GM21447 (cell line): ENCODE results near the gene SLC39A2.

Source experiments
- ATAC-seq: cut with Tn5 transposase; IDR thresholded peaks from one replicate; pipeline ENCODE4 v1.9.1; 2021; ENCODE audit not compliant: unreplicated experiment

The SLC39A2 gene

DNA sequence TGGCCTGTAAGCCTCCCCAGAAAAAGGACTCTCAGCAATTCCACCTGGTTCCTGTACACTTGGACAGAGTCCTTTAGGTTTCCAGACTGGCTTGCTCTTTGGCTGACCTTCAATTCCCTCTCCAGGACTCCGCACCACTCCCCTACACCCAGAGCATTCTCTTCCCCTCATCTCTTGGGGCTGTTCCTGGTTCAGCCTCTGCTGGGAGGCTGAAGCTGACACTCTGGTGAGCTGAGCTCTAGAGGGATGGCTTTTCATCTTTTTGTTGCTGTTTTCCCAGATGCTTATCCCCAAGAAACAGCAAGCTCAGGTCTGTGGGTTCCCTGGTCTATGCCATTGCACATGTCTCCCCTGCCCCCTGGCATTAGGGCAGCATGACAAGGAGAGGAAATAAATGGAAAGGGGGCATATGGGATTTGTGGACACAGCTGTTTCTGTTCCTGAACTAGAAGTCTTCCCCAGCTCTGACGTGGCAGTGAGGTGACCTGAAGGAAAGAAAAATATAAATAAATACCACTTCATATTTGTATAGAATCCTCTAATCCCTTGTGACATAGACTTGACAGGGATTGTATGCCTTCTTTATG, 44.4 kb downstream of the SLC39A2 start:
- ATAC-seq: no peak

DNA sequence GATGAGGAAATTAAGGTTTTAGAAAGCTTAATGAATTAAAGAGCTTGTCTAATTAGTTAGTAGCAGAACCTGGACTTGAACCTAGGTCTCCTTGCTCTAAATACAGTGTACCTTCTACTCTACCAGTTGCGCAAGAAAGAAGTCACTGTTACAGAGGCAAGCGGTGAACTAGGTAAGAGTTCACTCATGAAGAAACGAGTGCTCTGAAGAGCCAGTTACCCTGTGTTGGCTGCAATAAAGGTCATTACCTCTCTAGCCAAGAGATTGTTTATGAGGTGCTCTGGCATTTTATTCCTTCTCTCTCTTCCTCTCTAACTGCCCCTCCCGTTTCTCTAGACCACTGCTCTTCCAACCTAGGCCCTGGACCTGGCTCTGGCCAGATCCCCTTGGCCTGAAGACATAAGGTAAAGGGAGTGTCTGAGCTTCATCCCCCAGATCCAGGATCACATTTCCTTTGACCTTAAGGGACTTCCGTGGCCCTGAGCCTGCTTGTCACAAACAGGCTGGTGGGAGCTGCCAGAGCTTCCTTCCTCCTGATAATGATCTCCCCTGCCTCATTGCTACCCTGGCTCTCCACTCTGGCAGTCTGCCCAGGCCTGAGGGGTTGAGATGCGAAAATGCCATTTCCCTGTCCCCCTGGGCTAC, 45.0 kb downstream of the SLC39A2 start:
- ATAC-seq: no peak

DNA sequence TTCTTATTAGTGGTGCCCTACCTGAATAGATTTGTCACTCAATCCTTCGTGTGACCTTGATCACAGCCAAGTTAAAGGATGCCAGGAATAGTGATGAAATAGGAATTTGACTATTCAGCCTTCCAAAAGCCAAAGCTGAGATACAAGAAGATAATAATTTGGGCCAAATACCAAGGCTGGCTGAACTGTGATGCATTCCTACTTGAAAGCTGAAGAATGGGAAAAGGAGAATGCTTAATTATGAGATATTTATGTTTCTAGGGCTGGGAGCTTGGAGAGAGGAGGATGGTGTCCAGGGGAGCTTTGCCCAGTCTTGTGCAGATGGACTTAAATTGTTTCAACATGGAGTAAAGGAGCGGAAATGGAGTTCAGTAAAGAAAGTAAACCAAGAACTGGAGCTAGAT, 48.3 kb downstream of the SLC39A2 start:
- ATAC-seq: no peak

DNA sequence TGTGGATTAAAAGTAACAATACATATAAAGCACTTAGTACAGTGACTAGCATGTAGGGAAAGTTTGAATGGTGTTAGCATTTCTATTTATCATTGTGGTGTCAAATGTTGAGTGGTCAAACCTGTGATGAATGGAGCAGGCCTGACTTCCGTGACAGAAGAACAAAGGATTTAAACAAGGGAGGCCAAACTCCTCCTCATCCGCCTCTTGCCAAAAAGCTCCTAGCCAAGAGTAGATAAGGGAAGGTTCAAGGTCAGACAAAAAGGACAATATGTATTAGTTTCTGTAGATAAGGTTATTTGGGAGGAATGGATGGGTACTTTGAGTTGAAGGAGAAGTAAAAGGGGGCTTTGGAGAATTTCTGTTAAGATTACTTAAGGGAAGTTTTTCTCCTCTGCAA, 49.5 kb downstream of the SLC39A2 start:
- ATAC-seq: no peak

DNA sequence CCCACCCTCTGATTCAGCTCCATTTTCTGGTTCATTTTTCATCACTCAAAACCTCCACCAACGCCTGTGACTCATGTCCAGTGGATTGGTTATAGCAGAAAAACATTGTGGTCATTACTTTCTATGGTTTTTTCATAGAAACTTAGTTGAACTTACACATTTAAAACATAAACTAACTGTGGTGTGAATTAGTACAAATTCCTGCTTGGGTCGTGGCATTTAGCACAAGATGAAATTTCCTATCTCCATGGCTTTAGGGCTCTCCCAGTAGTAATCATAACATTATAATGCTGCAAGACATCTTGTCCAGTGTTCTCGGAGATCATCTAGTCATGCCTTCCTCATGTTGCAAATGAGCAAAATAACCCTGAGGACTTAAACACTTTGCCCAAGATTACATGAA, 50.2 kb downstream of the SLC39A2 start:
- no peak for ATAC-seq

DNA sequence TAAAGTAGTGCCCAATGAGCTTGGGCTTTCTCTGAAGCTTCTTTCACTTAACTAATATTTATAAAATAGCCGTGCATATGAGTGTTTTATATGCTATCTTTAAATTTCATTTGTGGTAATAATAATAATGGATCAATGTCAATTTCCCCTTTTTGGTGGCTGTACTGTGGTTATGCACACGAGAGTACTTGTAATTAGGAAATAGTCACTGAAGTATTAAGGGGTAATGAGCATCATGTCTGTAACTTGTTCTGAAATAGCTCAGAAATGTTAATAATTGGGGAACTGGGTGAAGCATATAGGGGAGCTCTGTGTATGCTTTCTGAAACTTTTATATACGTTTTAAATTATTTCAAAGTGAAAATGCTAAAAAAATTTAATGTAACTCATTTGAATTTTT, 51.5 kb downstream of the SLC39A2 start:
- ATAC-seq: no peak
